Activated CD4-positive, alpha-beta T cell treated with anti-CD3 and anti-CD28 coated beads, Interleukin-2, amount 50 U/mL, for 16 hours (primary cell): ENCODE data around the gene FEN1.

Experiments used
- DNase-seq: peaks from one replicate; pipeline ENCODE4 v3.0.0-alpha.2; 2020

Gene FEN1

DNA sequence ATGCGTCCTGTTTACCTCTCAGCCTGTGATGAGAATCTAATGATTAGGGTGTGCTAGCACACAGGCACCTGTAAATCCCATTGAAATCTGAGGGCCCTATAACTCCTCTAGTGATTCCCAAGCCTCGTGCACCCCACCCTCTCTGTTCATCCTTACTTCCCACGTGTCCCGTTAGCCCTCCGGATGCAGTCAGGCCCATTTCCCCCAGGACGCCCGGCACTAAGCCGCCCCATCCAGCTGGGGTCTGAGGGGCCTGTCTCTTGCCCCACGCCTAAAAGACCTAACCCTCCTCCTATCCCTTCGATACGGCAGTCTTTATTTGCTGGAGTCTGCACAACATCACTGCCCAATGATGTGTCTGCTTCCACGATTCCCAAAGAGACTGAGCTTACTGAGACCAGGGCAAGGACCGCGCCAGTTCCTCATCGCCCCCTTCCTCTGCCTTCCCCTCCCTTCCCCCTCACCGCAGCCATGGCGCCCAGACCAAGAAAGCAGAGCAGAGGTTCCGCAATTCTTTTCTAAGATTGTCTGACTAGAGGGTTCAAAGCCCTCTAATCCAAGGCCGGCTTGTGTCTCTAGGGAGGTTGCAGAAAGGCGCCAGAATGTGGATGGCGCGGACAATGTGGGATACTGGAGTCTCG is 34.3 kb downstream of the FEN1 start:
- no peak for DNase-seq

DNA sequence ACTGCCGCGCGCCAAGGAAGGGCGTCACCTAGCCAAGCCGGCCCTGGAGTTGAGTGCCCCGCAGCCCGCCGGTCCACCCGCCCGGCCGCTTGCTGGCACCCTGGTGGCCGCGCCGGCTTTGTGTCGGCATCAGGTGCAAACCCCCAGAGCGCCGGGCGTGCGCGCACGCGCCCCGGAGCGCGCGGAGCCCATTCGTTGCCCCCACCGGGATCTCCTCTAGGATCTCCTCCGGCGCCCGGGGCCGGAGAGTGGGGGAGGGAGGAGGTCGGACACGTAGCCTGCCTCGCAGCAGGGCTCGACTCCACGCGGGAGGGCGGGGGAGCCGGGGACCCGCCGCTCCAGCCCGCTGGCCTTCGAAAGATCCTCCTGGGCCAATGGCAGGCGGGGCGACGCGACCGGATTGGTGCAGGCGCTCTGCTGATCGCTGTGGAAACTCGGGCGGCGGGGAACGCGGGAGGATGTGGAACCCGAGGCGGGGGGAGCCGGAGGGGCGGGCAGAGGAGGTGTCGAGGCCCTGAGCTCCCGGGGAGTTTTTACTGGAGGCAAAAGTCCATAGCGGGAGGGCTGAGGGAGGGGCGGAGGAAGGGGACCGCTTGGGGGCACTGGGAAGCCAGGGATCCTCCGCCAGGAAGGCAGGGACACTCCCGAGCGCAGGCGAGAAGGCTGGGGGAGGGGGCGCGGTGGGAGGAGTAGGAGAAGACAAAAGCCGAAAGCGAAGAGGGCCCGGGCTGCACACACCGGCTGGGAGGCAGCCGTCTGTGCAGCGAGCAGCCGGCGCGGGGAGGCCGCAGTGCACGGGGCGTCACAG is 35.1 kb downstream of the FEN1 start, which contains the start of gene FADS2:
TSS of gene FADS2 (plus strand) at position 730 of the 808 bp plus-strand sequence. CDS start 91 bp downstream, outside the sequence.
- DNase-seq, result peak; percentile 98

DNA sequence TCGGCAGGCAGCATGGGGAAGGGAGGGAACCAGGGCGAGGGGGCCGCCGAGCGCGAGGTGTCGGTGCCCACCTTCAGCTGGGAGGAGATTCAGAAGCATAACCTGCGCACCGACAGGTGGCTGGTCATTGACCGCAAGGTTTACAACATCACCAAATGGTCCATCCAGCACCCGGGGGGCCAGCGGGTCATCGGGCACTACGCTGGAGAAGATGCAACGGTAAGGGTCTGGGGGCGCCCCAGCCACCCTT is 35.6 kb downstream of the FEN1 start:
- no peak for DNase-seq

DNA sequence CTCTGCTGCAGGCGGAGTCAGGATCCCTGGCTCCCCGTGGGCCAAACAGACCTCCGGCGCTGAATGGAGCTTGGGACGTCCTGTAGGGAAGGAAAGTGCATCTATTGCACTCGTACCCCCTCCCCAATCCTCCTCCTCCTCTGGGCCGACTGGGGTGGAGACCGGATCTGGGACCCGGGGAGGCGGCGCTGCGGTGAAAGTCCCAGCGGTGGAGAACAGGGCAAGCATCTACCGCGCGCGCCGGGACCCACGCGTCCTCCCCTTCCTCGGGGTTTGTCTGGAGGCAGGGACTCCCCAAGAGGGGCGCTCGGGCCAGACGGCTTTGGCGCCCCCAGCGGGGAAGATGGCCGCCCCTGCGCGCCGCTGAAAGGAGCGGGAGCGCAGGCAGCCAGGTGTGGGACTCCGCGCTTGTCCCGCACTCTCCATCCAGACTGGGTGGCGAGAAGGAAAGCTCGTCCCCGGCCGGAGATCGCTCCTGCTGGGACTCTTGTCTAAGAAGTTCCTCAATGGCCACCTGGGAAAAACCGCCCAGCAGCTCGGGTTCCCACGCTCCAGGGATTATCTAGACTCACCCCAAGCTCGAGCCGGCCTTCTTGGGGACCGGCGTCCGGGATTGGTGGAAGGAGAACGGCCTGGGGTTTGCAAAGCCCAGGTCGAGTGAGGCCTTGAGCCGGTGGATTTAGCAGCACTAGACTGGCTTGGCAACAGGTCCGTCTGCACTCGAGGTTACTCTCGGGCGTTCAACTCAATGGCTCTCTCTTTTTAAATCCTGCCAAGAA is 36.1 kb downstream of the FEN1 start:
- peak; percentile 62 for DNase-seq

DNA sequence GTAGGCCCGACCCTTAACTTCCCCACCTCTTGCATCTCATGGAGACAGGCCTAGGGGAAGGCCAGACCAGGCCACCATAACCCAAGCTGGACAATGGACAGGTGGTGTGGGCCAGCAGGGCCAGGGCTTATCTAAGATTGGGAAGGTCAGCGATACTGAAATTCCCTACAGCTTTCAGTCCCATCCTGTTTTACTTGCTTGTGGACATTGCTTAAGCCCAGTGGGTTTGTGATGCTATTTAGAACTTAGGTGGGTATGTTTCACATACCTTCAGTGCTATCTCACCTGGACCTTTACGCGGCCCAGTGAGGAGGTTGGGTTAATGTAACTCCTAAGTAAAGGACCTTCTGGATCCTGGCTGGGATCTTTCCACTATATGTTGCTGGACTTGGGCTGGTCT is 37.1 kb downstream of the FEN1 start:
- no peak for DNase-seq

DNA sequence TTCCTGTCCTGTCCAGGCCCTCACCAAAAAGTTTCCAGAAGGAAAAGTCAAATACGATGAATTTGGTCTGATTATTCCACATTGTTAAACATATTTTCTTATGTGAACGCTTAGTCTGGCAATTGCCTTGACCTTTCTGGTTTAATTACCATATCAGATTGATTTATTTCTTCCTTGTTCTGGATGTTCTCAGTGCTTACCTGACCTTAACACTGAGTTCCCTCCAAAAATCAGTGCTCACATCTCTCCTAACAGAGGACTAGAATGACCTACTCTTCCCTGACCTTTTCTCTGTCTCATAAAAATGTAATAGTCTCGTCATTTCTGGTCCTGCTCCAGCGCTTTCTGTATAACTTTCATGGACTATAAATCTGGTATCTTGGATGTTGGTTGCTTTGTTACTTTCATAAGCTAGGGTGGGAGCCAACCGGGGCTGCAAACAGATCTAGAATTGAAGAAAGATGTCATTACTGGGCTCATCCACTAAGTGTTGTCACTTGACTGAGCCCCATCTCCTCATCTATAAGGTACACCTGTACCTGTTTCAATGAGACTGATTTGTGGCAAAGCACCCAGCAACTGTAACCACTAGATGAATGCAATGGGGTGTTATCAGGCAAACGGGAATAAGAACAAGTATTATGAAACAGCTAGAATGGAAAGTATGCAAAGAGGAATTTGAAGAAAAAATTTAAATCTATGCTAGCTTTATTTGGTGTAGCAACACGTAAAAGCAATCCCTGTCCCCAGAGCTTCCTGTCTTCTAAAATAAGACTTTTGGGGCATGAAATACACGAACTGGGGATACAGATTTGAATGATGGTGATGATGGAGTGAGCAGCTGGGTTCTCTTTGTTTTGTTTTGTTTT is 37.8 kb downstream of the FEN1 start:
- no peak for DNase-seq

DNA sequence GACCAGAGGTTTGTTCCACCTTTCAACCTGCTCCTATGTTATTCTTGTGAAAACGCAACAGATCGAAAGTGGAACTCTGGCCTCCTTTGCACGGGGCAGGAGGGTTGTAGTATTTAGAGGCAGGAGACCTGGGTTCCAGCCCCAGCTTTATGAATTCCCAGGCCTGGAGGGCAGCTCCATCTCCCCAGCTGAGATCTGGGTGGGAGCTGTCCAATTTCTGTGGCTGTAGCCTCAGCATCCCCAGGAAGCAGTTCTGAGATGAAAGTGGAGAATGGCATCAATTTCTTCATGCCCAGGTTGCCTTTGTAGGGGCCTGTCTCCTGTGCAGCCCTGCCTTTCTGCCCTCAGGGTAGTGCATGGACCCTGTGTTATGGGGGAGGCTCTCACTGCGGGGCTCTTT is 39.5 kb downstream of the FEN1 start:
- DNase-seq, result no peak

DNA sequence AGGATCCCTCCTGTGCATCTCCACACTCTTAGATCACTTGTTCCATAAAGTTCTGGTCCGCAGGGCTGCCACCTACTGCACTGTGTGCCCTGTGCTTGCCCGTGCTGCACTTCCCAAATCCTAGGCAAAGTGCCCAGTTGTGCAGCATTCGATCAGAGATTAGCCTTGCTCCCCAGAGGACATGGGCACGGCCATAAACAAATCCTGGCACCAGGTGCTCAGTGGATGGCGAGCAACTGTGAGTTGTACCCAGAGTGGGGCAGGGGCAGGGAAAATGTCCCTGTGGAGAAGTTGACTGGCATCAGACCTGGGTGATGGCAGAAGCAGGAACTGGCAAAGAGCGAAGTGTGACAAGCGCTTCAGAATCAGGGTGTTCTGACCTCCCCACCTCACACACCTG is 40.0 kb downstream of the FEN1 start:
- DNase-seq, result no peak

DNA sequence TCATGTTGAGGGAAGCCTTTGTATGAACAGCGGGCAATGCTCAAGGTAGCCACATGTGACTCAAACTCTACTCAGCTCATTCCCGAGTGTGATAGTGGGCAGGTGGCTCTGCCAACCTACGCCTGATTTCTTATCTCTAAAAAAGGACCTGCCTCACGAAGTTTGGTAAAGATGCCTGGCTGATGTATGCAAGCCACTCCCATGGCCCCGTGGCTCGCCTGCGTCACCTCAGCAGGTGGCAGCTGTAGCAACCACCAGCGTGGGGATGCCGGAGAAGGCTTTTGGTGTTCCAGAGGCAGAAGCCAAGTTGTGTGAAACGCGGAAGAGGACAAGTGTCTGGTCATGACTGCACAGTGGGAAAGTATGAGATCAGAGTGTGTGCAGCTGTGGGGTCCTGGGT is 40.8 kb downstream of the FEN1 start:
- DNase-seq, result peak; percentile 39

DNA sequence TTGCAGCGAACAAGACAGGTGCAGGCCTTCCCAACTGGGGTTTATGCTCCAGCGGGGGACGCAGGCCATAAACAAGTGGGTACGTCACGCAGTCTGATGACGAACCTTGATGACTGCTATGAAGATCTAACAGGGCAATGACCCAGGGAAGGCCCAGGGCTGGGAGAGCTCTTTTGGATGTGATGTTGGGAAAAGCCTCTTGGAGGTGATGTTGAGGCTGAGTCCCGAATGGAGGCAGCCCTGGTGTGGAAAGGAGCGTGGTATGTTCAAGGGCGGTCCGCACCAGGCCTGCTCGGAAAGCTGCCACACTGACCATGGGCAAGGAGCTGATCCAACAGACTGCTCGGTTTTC is 41.2 kb downstream of the FEN1 start:
- no peak for DNase-seq

DNA sequence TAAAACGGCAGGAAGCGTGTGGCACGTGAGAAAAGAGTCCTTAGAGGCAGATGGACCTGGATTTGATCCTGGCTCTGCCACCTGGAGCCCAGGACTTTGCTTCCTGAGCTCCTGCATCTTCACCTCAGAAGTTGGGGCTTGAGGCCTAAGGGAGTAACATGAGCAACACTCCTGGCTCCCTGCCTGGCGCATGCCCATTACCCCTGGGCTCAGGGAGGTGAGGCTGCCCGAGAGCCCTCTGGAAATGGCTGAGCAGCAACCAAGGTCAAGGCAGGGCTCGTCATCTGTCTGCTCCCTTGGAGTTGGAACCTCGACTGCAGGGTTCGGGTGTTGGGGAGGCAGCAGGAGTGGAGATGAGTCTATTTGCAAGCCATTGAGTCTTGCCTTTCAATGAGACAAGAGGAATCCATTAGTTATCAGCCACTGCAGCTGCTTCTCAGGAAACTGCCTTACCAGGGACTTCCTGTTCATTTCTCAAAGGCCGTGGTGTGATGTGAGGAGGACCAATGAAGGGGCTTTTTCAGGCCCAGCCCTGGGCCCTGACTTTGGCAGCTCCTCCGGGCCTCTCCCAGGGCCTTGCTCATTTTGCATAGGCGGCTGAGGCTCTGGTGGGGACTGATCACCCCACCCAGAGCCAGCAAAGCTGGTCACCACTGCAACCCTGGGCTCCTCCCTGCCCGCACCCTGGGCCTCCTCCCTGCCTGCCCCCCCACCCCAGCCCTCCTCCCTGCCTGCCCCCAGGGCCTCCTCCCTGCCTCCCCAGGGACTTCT is 41.8 kb downstream of the FEN1 start:
- DNase-seq, result peak; percentile 92

DNA sequence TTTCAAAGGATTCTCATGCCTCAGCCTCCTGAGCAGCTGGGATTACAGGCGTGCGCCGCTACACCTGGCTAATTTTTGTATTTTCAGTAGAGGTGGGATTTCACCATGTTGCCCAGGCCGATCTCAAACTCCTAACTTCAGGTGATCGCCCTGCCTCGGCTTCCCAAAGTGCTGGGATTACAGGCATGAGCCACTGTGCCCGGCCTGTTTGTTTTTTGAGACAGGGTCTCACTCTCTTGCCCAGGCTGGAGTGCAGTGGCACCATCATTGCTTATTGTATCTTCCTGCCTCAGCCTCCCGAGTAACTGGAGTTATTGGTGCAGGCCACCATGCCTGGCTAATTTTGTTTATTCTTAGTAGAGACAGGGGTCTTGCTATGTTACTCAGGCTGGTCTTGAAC is 43.5 kb downstream of the FEN1 start:
- no peak for DNase-seq

DNA sequence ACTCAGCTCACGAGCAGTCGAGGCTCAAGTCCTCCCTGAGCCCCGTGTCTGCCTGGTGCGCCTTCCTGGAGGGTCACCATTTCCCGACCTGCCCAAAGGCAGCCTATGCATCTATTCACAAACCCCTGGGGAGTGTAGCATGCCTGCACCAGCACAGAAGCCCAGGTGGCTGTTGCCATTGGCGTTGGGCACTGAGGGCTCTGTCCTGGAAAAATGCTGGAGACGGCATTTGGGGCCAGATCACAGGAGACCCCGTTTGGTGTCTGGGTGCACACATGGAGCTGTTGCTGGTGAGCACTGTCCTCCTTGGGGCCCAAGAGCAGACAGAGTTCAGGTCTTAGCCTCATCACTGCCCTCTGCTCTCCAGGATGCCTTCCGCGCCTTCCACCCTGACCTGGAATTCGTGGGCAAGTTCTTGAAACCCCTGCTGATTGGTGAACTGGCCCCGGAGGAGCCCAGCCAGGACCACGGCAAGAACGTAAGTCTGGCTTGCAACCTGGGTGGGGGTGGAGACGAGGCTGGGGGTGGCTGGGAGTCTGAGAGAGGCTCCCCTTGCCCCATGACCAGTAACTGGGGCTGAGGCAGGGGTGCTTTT is 44.8 kb downstream of the FEN1 start:
- no peak for DNase-seq

DNA sequence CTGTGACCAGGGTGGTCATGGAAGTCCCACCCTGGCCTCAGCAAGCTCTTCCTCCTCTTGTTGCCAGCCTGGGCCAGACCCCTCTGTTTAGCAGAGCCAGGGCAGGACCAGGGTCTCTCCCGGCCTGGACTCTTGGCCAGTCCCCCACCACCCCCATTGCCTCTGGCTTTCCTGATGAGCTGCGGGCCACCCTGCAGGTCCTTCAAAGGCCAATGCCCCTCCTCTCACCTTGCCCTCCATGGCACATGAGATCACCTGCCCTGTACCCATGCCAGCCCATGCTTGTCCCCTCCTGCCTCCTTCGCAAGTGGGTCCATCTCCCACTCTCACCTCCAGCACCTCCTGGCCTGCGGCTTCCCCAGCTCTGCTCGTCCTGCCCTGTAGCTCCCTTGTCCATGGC is 45.8 kb downstream of the FEN1 start:
- DNase-seq, result no peak

DNA sequence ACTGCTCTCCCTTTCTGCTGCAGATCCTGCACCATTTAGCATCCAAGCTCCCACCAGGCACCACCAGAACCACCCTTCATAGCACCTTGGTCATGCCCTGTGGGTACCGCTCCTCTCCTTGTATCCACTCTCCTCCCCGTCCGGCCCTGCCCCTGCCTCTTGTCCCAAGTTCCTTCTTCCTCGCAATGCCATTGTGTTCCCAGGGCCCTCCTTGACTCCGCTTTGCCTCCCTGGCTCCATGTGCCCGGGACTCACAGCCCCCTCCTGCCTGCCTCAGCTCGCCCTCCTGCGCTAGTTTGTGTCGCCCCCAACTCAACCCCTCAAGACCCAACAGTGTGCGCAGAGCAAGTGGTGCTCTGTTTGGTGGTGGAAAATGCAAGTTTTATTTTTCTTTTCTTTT is 46.2 kb downstream of the FEN1 start:
- DNase-seq, result no peak

DNA sequence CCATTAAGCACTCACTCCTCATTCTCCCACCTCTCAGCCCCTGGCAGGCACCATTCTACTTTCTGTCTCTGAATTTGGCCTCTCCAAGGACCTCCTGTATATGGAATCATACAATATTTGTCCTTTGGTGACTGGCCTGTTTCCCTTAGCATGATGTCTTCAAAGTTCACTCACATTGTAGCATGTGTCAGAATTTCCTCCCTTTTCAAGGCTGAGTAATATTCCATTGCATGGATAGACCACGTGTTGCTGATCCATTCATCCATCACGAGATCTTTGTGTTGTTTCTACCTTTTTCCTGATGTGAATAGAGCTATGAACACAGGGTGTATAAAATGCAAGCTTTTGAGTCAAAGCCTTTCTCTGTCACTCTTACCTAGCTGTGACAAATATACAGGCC is 47.0 kb downstream of the FEN1 start:
- no peak for DNase-seq

DNA sequence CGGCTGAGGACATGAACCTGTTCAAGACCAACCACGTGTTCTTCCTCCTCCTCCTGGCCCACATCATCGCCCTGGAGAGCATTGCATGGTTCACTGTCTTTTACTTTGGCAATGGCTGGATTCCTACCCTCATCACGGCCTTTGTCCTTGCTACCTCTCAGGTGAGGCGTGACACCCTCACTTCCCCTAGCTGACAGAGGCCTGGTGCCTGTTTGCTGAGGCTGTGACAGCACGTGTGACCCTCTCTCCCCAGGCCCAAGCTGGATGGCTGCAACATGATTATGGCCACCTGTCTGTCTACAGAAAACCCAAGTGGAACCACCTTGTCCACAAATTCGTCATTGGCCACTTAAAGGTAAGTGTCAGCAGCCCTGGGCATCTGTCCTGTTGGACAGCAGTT is 47.7 kb downstream of the FEN1 start:
- no peak for DNase-seq

DNA sequence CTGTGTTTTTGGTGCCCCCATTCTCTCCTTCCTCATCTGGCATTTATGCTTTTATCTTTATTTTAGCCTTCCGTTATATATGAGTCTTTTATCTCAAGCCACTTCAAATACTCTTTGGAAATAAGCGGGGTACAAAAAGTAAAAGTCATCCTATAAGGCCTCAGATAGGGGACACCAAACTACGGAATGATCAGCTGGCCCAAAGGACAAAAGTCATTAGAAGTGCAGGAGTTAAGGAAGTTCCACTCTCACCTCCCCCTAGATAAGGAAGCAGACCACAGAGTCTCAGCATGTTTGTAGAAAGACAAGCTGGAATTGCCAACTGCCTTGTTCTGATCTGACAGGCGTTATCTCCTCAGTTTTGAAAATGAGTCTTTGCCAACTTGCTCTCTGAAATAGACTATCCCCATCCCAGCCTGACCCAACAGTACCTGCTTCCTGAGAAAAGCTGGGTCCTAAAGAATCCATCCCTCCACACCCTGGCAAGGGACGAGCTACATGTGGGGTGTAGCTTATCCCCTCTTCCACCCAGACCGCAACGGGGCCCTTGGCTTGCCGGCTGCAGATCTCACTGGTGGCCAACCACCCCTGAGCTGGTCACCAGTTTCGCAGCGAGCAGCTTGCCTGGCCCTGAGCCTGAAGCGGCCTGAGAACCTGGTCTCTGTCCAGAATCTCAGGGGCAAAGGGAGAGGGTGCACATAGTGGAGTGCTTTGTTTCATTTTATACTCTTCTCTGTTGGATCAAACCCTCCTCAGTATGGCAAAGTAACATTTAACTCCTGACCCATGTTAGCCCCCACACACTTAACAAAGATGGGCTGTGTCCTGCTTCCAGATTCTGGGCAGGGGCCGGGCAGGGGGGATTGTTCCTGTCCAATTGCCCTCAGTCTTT is 49.2 kb downstream of the FEN1 start:
- DNase-seq, result no peak

DNA sequence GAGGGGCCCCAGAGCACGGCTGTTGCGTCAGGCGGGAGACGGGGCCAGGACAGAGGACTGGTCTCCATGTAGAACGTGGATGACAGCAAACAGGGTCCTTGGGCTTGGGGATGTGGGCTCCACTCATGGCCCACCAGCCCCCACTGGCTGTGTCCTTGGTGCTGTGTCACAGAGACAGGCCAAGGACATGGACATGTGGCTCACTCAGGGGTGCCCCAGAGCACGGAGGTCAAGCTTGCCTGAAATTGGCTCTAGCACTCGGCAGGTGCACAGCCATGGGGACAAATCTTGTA is 49.8 kb downstream of the FEN1 start:
- no peak for DNase-seq

DNA sequence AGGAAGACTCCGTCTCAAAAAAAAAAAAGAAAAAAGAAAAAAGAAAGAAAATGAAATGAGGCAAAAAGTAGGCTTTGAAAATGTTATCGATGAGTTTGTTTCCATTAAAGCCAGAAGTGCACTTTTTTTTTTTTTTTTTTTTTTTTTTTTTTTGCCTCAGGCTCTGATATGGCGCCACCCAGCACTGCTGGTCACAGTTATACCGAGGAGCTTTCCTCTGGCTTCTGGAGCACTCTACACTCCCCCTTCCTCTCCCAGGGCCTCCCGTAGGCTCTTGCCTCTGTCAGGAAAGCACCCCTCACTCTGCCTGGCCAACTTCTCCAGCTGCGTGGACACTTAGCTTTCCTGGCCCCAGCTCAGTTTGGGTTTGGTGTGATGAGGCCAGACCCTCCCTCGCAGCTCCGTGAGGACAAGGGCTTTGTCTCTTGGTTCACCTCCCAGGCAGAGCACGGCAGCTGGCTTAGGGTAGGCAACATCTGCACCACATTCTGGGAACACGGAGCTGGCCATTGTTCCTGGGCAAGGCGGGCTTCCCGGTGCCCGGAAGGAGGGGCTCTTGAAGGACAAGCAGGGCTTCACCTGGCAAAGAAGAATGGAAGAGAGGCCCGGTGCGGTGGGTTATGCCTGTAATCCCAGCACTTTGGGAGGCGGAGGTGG is 52.3 kb downstream of the FEN1 start:
- no peak for DNase-seq
